ENCODE results near the gene CREM.
A peak's percentile ranks its signal among the peaks of the same experiment; 100 is the strongest.
"Not testable (repeated sequence)": the region's sequence is repeated elsewhere in the genome, so short reads cannot be mapped to it uniquely, and the experiment has no call there.

CREM gene

DNA sequence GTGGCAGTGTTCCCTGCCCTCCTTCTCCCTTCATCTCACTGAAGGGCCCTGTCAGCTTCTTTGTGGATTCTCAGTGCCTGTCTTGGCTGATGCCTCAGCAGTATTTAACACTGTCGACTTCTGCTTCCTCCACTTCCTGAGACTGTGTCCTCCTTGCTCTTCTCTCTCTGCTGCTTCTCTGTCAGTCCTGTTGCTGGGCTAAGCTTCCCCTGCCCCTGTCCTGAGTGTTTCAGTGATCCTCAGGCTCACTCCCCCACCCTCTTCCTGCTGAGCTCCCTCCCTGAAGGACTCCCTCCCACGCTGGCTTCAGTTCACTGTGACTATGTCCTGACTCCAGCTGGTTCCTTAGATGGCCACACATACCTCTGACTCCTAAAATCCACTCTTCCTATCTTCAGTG is 64.9 kb downstream of the CREM start:
- no peak overlapping the region for H3K4me3 ChIP-seq (ENCODE audit: low read depth, low read length)

DNA sequence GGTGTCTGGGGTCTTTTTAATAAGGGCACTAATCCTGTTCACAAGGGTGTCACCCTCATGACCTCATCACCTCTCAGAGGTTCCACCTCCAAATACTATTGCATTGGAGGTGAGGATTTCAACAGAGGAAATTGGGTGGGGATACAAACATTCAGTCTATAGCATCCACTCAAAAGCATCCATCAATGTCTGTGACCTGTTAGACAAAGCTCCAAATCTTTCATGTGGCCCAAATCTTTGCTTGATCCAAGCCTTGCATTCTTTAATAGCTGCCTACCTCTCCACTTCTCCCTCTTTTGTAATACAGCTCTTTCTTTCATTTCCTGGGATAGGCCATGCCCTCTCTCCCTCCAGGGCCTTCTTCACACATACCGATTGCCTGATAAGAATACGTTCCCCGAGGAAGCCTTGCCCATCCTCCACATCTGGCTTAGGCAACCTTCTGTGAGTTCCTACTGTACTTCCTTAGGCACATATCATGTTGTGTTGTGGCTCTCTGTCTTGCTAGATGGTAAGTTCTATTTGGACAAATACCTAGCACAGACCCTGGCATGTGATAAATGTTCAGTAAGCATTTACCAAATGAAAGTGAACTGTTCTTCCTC is 66.1 kb downstream of the CREM start:
- H3K4me3 ChIP-seq (ENCODE audit: low read depth, low read length): no peak overlapping the region

DNA sequence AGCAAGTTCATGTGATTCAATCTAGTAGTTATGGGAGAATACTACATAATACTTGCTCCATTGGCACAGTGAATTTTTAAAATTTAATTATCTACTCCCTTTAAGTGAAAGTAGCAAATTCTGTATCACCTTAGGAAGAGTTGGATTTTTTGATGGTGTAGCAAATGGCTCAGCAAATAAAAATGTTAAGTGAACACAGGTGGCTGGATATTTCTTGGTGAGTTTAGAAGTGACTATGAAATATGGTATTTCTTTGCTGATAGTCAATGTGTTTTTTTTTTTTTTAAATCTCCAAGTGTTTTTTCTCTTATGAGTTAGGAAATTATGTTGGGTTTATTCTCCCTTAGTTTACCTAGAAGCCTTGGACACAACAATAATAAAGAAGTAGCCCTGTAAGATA is 67.8 kb downstream of the CREM start:
- no peak overlapping the region for H3K4me3 ChIP-seq (ENCODE audit: low read depth, low read length)

DNA sequence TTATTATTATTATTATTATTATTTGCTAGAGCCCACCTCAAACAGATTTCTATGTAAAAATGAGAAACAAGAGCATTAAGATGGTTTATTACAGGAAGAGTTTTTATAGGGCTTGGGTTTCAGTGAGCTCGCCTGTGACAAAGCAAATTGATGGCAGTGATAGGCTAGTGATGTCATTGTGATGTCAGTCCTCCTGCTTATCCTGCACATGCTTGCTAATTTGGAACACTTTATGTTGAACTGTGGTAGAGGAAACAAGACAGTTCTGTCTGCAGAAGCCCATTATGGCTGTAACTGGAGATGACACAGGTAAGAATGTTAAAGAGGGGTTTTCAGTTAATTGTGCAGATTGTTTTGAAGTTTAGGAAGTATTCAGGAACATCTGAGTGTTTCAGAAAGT is 68.3 kb downstream of the CREM start:
- H3K4me3 ChIP-seq (ENCODE audit: low read depth, low read length): no peak overlapping the region

DNA sequence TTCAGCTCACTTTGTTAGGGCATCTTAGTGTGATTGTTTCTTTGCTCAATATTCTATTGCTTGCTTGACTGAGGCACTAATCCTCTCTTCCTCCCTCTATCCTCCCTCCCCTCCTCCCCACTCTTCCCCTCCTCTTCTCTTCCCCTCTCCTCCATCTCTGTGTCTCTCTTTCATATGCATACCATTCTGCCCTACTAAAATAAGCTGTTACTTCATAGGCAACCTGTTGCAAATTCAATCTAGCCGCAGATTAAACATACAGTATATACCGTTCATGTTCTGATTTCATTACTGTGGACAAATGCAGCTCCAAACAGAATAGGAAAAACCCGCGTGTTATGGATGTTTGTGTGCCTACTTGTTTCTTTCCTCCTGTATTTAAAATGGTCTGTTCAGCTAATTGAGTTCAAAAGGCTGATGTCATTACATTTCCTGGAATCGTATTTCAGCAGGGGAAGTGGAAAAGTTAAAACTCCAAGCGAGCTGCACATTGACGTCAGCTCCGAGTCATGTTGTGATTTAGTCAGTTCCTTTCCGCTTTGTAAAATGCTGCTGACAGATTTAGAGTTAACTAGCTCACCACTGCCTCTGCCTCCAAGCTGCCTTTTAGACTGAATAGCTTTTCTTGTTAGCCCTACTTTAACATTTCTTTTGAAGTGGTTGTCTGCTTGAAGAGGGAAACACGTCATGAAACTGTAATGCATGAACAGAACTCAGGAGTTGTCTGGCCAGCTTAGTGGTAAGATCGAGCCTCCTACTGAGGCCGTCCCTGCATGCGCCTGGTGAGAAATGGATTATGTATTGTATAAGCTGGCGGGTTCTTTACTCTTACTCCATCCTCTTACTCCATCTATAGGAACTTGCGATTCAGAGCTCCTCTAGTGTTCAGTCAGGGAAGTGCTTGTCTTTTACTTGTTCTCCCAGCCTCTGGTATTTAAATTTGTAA is 69.0 kb downstream of the CREM start:
- H3K4me3 ChIP-seq (ENCODE audit: low read depth, low read length): peak overlapping the region; percentile 31

DNA sequence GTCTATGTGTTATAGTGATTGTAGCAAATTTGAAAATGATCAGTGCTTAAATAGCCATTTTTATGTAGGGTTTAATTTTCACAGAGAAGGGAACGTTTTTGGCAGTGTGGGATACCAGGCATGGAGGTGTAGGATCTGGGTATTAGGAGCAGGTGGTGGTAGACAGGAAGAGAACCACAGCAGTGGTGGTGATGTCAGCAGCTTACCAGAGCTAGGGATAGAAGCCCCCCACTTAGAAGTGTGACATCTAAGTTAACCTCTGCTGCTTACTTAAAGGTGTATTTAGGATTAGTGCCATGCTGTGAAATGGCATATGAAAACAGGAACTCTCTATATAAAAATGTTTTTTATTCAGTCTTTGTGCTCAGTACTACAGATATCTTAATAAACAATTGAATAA is 73.8 kb downstream of the CREM start:
- no peak overlapping the region for H3K4me3 ChIP-seq (ENCODE audit: low read depth, low read length)

DNA sequence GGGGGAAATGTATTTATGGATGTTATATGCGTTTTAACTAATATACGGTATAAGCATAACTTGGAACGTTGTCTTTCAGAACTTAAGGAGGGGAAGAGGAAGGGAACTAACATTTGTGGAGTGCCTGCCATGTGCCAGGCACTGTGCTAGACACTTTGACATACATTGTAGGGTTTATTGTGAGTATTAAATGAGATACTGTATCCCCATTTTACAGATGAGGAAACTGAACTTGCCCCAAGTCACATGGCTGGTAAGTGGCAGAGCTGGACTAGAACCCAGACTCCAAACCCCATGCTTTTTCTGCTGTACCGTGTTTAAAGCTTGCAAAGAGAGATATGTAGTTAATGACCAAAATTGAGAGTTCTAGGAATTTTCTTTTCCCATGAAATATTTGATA is 74.6 kb downstream of the CREM start:
- no peak overlapping the region for H3K4me3 ChIP-seq (ENCODE audit: low read depth, low read length)

DNA sequence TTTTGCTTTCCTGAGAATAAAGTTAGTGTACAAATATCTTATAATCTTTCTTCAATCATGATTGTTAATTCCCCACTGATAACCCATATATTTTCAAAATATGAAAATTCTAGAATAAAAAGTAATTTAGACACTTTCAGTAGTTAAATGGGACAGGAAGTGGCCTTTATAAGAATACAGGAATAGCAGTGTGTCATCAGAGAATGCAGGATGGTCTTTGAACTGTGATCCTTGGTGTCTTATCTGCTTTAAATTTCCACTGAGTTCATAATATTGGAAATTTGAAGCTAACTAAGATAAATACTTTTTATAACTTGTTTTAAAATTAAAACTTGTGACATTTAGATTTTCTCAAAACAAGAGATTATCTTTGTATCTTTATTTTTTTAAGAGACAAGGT is 75.4 kb downstream of the CREM start:
- H3K4me3 ChIP-seq (ENCODE audit: low read depth, low read length): no peak overlapping the region

DNA sequence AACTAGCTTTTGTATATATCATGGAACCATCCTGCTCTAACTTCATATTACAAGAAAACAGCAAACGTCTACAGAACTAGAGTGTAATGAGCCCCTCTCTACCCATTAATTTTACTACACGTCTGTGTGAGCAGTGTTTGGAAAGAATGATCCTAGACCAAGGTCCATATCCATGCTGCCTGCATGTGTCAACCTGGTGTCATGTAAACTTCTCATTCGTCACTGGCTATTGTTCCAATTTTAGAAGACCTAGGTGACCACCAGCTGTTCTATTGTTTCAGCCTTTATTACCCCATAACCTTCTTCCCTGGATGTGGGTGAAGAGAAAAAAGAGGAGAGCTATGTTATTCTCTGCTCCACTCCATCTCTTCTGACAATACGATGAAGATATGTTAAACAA is 77.1 kb downstream of the CREM start:
- H3K4me3 ChIP-seq (ENCODE audit: low read depth, low read length): no peak overlapping the region

DNA sequence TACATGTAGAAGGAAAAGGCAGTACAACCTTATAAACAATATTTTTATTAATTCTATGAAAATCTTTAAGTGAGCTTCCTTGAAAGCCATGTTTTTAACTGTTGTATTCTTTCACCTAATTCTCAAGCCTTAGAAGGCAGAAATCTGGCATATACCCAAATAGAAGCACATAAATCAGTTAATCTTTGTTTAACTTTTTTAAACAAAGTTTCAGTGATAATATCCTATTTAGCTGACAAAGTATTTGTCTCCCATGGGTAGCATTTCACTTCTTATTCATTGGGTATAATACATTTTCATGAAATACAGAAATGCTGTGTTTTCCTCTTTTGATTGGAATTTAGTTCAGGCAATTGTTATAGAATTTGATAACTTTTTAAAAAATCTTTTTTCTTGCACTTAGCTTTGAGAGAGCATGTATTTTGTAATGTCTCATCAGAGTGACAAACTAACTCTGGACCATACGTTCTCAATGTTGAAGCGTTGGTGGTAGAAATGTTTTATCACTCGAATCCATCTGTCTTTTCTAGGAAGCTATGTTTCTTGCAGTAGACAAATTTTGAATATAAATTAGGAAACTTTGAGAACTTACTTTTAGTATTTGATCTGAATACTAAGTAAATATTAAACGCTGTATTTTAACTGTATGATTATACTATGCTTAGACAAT is 78.1 kb downstream of the CREM start:
- no peak overlapping the region for H3K4me3 ChIP-seq (ENCODE audit: low read depth, low read length)

DNA sequence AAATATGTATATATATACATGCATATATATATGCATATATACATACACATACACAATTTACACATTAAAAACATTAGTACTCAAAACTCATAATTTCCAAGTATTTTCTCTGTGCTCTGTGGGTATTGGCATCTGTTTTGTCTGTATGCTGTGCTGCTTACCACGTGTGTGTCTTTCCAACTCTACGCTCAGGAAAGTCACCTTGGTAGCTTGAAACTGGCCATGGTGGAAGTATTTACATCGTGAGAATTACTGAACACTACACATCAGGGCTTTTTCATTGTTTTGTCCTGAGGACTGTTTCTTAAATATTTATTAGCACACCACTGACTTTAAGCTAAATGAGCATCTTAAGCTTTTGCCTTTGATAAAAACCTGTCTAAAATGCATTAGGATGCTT is 79.6 kb downstream of the CREM start:
- H3K4me3 ChIP-seq (ENCODE audit: low read depth, low read length): no peak overlapping the region

DNA sequence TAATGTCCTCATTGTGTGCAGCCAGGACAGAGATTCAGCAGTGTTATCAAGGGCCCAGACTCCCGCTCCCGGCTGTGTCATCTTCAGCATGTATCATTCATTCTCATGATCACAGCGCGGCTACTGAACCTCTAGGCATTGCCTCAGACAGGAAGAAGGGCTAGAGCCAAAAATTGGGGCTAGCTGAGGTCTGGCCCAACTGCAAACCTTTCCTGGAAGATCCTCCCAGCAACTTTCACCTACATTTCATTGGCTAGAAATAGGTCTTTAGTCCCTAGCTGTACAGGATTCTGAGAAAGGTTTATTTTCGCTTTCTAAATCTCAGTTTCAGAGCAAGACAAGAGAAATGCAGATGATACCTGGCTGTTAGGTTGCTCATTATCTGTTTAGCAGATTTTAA is 81.9 kb downstream of the CREM start:
- no peak overlapping the region for H3K4me3 ChIP-seq (ENCODE audit: low read depth, low read length)

DNA sequence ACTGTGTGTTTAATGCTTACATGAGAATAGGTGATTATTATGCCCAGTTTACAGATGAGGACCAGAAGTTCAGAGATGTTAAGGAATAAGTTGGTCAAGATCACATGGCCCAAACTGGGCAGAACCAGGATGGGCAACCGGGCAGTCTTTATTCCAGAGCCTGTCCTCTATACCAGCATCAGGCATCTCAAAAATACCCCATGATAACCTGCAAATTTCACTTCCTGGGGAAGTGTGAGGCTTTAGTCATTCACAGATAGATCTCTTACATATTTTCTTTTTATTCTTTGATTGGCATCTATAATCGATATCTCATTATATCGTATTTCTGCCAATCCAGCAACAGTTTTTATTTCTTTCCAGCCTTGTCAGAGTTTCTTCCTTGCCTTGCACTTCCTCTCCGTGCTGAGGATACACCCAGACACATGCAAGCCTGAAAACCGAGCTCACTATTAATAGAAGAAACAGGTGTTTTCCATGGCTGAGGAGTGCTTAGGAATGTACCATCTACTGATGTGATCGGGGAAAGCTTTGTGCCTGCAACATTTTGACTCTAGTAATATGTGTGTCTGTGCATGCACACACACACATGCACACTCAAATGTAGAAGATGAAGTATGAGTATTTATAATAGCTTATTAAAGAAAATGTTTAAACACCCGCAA is 82.4 kb downstream of the CREM start:
- H3K4me3 ChIP-seq (ENCODE audit: low read depth, low read length): no peak overlapping the region

DNA sequence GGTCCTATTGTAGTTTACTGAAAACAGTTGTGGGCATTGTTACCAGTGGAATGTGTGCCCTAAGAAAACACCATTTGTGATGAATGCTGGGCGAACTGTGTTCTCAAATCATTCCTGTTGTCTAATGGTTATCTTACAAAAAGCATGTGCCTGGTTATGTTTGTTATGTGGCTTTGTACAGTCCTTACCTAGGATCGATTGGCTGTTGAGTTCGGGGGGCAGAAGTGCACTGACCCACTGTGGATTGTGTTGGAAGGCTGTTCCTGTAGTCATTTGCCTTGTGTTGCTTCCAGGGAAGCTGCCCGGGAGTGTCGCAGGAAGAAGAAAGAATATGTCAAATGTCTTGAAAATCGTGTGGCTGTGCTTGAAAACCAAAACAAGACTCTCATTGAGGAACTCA is 84.3 kb downstream of the CREM start:
- no peak overlapping the region for H3K4me3 ChIP-seq (ENCODE audit: low read depth, low read length)

DNA sequence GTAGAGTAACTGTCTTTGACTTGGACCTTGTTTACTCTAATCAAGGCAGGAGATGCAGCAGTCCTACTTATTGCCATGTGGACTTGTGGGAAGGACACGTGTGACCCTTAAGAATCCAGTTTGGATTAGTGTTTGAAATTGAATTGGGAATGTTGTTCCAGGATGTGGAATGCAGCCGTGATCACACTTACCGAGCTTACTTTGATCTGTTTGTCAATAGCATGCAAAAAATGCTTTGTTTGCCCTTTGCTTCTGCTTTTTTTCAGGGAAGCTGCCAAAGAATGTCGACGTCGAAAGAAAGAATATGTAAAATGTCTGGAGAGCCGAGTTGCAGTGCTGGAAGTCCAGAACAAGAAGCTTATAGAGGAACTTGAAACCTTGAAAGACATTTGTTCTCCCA is 84.7 kb downstream of the CREM start:
- H3K4me3 ChIP-seq (ENCODE audit: low read depth, low read length): no peak overlapping the region

DNA sequence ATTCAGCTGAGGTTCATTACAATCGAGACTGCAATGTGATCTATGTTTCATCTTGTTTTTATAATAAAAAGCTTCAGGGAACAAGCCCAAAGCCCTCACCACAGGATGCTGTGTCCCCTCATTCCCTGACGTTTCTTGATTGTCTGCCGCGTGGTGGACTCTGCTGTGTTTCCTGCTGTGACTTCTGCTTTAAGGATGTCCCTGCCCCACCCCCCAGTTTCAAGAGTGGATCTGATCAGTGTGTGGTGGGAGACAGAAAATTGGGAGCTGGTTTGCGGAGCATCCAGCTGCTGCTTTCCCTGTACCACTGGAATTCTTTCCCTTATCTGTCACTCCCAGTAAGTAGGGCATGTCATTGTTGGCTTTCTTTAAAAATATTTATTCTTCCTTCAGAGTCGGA is 86.2 kb downstream of the CREM start:
- no peak overlapping the region for H3K4me3 ChIP-seq (ENCODE audit: low read depth, low read length)

DNA sequence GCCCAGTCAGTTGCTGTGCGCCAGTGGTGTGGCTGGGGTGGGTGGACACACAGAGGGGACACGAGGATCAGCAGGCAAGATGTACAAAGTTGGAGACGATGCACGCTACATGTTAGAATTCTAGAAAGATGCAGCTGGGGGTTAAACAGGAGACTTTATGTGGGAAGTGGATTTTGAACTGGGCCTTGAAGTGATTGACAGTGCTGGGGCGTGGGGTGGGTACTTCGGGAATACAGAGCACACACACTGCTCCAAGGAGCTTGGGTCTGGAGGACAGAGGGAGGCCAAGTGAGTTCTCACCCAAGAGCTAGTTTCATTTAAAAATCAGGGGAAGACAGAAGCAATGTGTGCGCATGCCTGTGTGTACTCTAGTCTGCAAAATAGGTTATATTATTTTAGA is 87.1 kb downstream of the CREM start:
- no peak overlapping the region for H3K4me3 ChIP-seq (ENCODE audit: low read depth, low read length)

DNA sequence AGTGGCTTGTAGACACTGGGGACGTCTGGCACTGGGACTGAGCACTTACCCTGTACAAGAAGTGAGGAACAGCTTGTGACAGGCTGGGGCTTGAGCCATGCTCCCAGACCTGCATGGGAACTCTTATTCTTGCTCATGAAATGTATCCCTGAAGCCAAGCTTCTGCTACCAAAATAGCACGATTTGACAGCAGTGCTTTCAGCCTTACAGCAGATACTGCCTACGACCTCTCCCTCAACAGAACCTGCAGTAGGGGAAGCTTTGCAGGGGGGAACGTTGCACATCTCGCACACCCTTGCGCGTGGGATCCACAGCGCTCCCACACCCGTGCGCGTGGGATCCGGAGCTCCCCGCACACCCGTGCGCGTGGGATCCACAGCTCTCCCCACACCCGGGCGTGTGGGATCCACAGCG is 88.0 kb downstream of the CREM start:
- H3K4me3 ChIP-seq (ENCODE audit: low read depth, low read length): no peak overlapping the region

DNA sequence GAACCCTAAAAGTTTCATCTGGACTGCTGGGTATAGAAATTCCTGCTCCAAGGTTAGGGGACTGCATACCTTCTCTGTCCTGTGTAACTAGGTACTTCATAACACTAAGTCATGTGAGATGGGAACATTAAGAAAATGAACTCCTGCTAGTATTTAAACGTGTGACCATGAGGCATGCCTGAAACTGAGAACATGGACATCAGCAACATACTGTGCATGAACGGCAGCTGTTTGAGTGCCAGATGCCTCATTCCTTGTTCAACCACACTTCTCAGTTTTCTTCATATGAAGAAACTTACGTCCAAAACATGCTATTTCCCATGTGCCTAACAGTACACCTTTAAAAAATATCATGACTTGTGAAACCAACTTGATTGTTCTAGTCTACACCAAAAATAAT is 88.5 kb downstream of the CREM start:
- H3K4me3 ChIP-seq (ENCODE audit: low read depth, low read length): no peak overlapping the region

DNA sequence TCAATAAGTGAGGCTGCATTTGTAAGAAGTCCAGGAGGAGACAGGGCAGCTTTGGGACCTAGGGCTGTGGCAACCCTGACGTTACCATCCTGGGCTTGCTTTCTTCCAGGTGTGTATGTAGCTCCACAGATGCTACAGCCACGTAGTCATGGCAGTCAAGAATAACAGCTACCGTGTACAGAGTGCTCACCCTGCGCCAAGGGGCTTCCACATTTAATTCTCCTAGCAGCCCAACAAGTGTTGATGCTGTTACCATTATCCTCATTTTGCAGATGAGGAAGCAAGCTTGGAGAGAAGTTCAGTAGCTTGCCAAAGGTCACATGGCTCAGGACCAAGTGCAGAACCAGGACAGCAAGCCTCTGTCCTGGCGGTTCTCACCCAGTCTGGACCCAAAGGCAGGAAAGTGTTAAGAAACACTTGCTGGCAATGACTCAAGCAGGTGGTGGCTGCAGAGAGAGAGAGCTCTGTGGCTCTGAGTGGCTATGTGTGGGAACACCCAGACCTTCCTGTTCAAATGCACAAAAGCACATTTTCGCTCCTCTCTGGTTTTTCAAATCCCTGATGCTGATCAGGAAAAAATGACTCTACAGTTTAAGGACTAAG is 89.8 kb downstream of the CREM start:
- no peak overlapping the region for H3K4me3 ChIP-seq (ENCODE audit: low read depth, low read length)

DNA sequence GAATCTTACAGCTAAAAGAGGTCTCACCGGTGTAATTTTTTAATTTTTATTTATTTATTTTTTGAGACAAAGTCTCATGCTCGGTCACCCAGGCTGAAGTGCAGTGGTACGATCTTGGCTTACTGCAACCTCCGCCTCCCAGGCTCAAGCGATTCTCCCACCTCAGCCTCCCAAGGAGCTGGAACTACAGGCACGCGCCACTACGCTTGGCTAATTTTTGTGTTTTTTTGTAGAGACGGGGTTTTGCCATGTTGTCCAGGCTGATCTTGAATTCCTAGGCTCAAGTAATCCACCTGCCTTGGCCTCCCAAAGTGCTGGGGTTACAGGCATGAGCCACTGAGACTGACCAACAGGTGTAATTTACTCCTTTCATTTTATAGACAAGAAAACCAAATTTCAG is 90.3 kb downstream of the CREM start:
- H3K4me3 ChIP-seq (ENCODE audit: low read depth, low read length): not testable (repeated sequence)

Measured in iPS-11a (cell line).